Natural killer cell (primary cell): ENCODE measurements around the gene AGAP6. TPM values are rescaled to one million over a fixed set of nuclear protein-coding genes. Genes with fewer than 3 reads are reported as not detected.
"Not testable (repeated sequence)": the region's sequence is repeated elsewhere in the genome, so short reads cannot be mapped to it uniquely, and the experiment has no call there.

Experiments
- ATAC-seq, 3 donors: fragments of 150-1000 bp in 2 of 3; fragments of 200-7000 bp in 1 of 3; cut with Tn5 transposase; 1 replicate in 1 of 3; 2 replicates in 2 of 3; pipeline ENCODE4 v1.10.0; 2021; ENCODE audit warnings: mild to moderate bottlenecking in 2 of 3, moderate library complexity in 2 of 3
- DNase-seq, 2 donors: peaks; one replicate each; pipeline versions ENCODE4 v3.0.0 to v3.0.0-alpha.2; 2013 to 2021; ENCODE audit warnings: mixed read lengths in 1 of 2
- H3K27ac ChIP-seq: one replicate; pipeline ENCODE4 v1.5.1; 2013; ENCODE audit warnings: mild to moderate bottlenecking, low read length
- H3K27me3 ChIP-seq: one replicate; pipeline ENCODE4 v1.6.1; 2013; ENCODE audit warnings: low read length; ENCODE audit not compliant: control insufficient read depth, insufficient read depth
- H3K36me3 ChIP-seq: one replicate; pipeline ENCODE4 v1.6.1; 2013; ENCODE audit warnings: low read length; ENCODE audit not compliant: control insufficient read depth, insufficient read depth
- H3K4me1 ChIP-seq: one replicate; pipeline ENCODE4 v1.6.1; 2013; ENCODE audit warnings: low read length; ENCODE audit not compliant: control insufficient read depth, insufficient read depth
- H3K4me3 ChIP-seq: one replicate; pipeline ENCODE4 v1.5.1; 2013; ENCODE audit warnings: low read length
- H3K9me3 ChIP-seq: one replicate; pipeline ENCODE4 v1.6.1; 2013; ENCODE audit warnings: low read length; ENCODE audit not compliant: control insufficient read depth, insufficient read depth
- H3K27ac Mint-ChIP-seq, 2 donors: one replicate each; pipeline ENCODE4 v1.8.0; 2022; ENCODE audit warnings: mild to moderate bottlenecking in 2 of 2, mixed read lengths in 2 of 2, moderate library complexity in 1 of 2
- H3K27me3 Mint-ChIP-seq, 2 donors: one replicate each; pipeline ENCODE4 v1.8.0; 2022; ENCODE audit warnings: low read depth in 2 of 2, mixed read lengths in 2 of 2
- H3K36me3 Mint-ChIP-seq: one replicate; pipeline ENCODE4 v1.8.0; 2022; ENCODE audit warnings: mixed read lengths
- H3K4me1 Mint-ChIP-seq, 2 donors: one replicate each; pipeline ENCODE4 v1.8.0; 2022; ENCODE audit warnings: mixed read lengths in 2 of 2
- H3K4me3 Mint-ChIP-seq: one replicate; pipeline ENCODE4 v1.8.0; 2022; ENCODE audit warnings: mild to moderate bottlenecking, moderate library complexity, mixed read lengths
- H3K9me3 Mint-ChIP-seq, 2 donors: one replicate each; pipeline ENCODE4 v1.8.0; 2022; ENCODE audit warnings: mixed read lengths in 2 of 2
- WGBS: methylation state at CpG from one replicate; pipeline ENCODE4 v1.1.7; 2013; ENCODE audit warnings: missing lambda C conversion rate; ENCODE audit not compliant: insufficient coverage; 5-methylcytosine and 5-hydroxymethylcytosine counted together
- intact Hi-C: fragments of 100-400 bp; cut with micrococcal nuclease; formaldehyde crosslinking; loops from one replicate; pipeline ENCODE4 v1.14.2; 2022
- total RNA-seq, 4 donors: library from RNA; stranded (reverse); fragments of 120-200 nt in 1 of 4; gene quantifications; one replicate each; pipeline versions ENCODE4 v1.2.3 to v1.2.4, GENCODE V29; 2013 to 2022
- TF ChIP-seq, protein P1 (sequence below): fragments of 200-600 bp; IDR thresholded peaks from one replicate; pipeline ENCODE4 v1.8.0; 2022; ENCODE audit warnings: antibody characterized with exemption

Gene AGAP6
- total RNA-seq, 3 donors from 2014 or later (not counting 1 experiment from before 2014, with no cell fraction given), result 11.7 to 25.8 (median 20.0) TPM

DNA sequence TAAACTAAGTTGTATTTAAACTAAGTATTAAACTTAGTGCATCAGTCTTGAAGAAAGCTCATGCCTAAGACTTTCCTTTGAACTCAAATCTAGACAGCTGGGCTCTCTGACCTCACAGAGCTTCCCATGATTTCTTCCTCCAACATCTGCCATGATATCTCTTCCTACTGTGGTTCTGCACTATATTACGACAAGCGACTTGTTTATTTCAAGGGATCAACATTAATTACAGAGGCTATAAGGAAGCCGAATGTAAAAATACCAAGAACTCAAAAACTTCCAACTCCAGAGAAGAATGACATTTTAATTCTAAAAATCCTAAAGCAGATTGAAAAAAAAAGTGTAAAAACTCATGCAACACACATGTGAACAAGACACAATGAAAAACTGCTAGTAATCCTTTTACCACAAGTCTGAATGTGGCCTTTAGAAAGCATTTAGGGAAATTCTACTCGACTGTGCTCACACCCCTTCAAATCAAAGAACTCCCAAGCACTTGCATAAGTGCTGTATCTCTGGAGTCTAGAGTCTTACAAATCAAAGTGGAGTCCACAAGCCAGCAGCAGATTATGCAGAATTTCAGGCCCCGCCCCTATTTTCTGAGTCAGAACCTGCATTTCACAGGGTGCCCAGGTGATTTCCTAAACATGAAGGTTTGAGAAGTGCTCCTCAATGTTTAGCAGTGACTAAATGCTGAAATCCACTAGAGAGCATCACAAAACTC, 56.9 kb downstream of the AGAP6 start:
- TF ChIP-seq, protein P1, sequence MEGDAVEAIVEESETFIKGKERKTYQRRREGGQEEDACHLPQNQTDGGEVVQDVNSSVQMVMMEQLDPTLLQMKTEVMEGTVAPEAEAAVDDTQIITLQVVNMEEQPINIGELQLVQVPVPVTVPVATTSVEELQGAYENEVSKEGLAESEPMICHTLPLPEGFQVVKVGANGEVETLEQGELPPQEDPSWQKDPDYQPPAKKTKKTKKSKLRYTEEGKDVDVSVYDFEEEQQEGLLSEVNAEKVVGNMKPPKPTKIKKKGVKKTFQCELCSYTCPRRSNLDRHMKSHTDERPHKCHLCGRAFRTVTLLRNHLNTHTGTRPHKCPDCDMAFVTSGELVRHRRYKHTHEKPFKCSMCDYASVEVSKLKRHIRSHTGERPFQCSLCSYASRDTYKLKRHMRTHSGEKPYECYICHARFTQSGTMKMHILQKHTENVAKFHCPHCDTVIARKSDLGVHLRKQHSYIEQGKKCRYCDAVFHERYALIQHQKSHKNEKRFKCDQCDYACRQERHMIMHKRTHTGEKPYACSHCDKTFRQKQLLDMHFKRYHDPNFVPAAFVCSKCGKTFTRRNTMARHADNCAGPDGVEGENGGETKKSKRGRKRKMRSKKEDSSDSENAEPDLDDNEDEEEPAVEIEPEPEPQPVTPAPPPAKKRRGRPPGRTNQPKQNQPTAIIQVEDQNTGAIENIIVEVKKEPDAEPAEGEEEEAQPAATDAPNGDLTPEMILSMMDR, result no peak
- Mint-ChIP-seq H3K4me1 (no peaks in the 10 kb centered on the region), H3K36me3 (no peaks in the 10 kb centered on the region), H3K27me3 (no peaks in the 10 kb centered on the region), H3K27ac (no peak overlapping the region), H3K4me3 (no peak overlapping the region), H3K9me3 (no peaks in the 10 kb centered on the region)
- H3K4me3 ChIP-seq, result no peak overlapping the region
- H3K36me3 ChIP-seq, result no peaks in the 10 kb centered on the region
- H3K9me3 ChIP-seq, result no peaks in the 10 kb centered on the region
- H3K27ac ChIP-seq, result no peak overlapping the region
- DNase-seq (no peak), ATAC-seq (no peak)
- WGBS, result 90% methylated on average over 5 of the region's 5 CpGs
- no peaks in the 10 kb centered on the region for H3K27me3 ChIP-seq
- H3K4me1 ChIP-seq, result no peaks in the 10 kb centered on the region
- intact Hi-C loops, result no loop called here

DNA sequence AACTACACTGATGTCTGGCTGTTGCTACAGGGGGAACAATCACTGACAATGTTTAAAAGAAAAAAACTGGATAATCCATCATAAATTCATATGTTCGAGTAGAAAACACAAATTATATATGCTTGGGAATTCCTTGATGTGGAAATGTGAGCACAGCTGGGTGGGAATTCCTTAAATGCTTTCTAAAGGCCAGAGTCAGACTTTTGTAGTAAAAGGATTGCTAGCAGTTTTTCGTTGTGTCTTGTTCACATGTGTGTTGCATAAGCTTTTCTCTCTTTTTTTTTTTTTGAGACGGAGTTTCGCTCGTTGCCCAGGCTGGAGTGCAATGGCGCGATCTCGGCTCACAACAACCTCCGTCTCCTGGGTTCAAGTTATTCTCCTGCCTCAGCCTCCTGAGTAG, 58.3 kb downstream of the AGAP6 start:
- H3K4me1 ChIP-seq, intact Hi-C loops, H3K36me3 Mint-ChIP-seq: not testable (repeated sequence)

DNA sequence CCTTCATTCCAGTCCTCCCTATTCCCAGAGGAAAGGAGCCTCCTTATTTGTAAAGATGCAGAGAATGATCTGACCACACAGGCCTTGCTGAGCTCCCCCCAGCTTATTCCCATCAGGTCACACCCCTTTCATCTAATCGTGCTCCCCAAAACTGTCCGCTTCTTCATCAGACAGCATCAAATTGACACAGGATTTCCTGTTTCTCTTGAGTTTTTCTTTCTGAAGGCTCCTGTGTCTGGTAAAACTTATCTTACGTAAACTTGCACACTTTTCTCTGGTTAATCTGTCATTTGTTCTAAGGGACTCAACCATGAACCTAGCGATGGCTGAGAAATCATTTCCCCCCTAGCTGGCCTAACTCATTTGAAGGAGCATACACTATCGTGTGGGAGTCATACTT, 59.4 kb downstream of the AGAP6 start:
- H3K27me3 Mint-ChIP-seq, H3K4me3 Mint-ChIP-seq, H3K4me3 ChIP-seq, H3K27me3 ChIP-seq, H3K4me1 ChIP-seq, H3K9me3 Mint-ChIP-seq, H3K9me3 ChIP-seq, H3K4me1 Mint-ChIP-seq, H3K36me3 Mint-ChIP-seq, H3K27ac ChIP-seq, DNase-seq, H3K36me3 ChIP-seq, intact Hi-C loops: not testable (repeated sequence)
- peak overlapping the region in 1 of 2 donors; percentile 35 for H3K27ac Mint-ChIP-seq
- 49% methylated on average over 2 of the region's 5 CpGs for WGBS
- ATAC-seq, result peak; percentile 12 to 68 (median 34)

More for the DNA sequence above, 58.3 kb downstream of the AGAP6 start:
- H3K27ac Mint-ChIP-seq, H3K4me1 Mint-ChIP-seq, ATAC-seq, H3K4me3 Mint-ChIP-seq, H3K27me3 Mint-ChIP-seq, H3K27ac ChIP-seq, H3K4me3 ChIP-seq, H3K9me3 Mint-ChIP-seq, H3K9me3 ChIP-seq, H3K36me3 ChIP-seq, H3K27me3 ChIP-seq, DNase-seq: not testable (repeated sequence)
- WGBS, result 96% methylated on average over 9 of the region's 9 CpGs

DNA sequence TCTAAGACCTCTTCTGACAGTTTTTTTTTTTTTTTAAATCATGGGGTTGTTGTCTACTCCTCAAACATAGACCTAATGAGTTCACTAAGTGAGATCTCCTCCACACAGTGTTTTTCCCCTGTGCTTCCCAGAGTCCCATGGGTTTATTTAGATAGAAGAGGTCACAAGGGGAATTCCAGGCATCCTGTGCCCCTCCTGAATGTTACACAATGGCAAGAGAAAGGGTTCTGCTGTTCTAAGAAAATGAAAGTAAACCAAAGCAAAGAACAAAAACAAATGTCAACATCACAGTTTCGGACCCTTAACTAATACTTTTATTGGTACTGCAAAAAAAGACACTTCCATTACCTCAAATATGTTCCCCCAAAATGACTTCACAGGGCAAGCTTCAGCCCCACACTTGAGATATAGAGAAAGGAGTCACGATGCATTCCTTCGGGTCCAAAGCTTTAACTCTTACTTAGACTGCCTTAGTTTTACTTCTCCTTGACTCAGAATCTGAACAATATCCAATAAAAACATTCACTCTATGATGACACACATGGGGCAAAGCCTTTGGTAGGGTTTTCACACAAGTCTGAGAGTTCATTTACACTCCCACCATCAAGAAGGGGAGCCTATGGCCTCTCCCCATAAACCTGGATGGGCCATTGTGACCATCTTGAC, 63.9 kb downstream of the AGAP6 start:
- H3K9me3 ChIP-seq, H3K4me3 Mint-ChIP-seq, H3K27me3 Mint-ChIP-seq, H3K36me3 ChIP-seq, intact Hi-C loops, H3K36me3 Mint-ChIP-seq, ATAC-seq, H3K27me3 ChIP-seq, H3K4me1 ChIP-seq, DNase-seq, H3K4me3 ChIP-seq, H3K9me3 Mint-ChIP-seq, H3K27ac ChIP-seq, H3K27ac Mint-ChIP-seq, H3K4me1 Mint-ChIP-seq: not testable (repeated sequence)
- 90% methylated on average over 3 of the region's 3 CpGs for WGBS

DNA sequence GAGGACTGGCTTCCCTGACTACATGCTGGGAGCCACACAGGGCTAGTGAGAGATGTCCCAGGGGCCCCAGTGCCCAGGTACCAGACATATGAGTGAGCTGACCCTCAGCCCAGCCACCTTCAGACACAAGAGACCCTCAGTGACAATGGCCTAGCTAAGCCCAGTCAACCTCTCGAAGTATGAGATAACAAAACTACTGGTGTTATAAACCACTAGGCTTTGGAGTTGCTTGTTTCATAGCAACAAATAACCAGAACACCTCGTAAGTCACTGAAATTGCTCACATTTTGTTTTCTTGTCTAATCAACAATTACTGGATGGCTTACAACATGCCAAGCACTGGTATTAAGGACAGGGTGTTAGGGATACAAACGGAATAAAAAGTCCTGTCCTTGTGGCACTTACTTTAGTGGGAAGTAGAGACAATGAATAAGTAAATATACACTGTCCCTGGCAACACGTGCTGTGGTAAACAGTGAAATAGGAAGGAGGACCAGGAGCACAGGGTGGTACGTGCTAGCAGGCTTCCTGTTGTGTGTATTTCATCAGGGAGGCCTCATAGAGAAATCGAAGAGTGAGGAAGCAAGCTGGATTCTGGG, 64.7 kb downstream of the AGAP6 start:
- H3K27me3 Mint-ChIP-seq, ATAC-seq, H3K27ac ChIP-seq: not testable (repeated sequence)

DNA sequence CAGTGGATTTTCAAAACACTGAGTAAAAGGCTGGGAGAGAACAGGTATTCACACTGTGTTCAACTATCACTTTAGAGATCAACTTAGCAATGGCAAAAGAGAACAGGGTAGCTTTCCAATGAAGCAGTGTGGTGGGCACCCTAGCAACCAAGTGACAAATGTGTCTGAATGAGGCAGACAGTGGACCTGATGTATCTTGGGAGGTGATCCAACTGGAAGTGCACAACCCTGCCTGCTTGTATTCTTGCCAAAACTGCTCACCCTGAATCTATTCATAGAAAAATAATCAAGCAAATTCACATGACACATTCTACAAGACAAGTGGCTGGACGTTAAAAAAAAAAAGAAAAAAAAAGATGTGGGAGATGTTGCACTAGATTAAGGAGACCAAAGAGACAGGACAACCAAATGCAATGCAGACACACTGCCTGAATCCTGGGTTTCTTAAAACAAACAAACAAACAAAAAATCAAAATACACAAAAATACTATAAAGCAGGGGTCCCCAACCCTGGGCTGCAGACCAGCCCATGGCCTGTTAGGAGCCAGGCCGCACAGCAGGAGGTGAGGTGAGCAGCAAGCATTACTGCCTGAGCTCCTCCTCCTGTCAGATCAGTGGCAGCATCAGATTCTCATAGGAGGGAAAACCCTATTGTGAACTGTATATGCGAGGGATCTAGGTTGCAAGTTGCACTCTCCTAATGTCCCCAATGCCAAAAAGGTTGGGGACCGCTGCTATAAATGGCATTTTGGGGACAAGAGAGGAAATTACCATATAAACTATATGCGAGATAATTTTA, 67.5 kb downstream of the AGAP6 start:
- H3K27me3 Mint-ChIP-seq, H3K4me3 Mint-ChIP-seq, H3K27me3 ChIP-seq, H3K4me1 Mint-ChIP-seq, H3K4me1 ChIP-seq, H3K27ac Mint-ChIP-seq, H3K9me3 Mint-ChIP-seq, H3K36me3 ChIP-seq, H3K36me3 Mint-ChIP-seq, DNase-seq, H3K4me3 ChIP-seq, ATAC-seq, H3K27ac ChIP-seq, intact Hi-C loops, H3K9me3 ChIP-seq: not testable (repeated sequence)
- WGBS, result 96% methylated on average over 2 of the region's 5 CpGs

More for the DNA sequence above, 64.7 kb downstream of the AGAP6 start:
- H3K4me3 Mint-ChIP-seq, intact Hi-C loops, H3K4me1 ChIP-seq, H3K36me3 Mint-ChIP-seq, H3K27me3 ChIP-seq, H3K36me3 ChIP-seq, H3K4me1 Mint-ChIP-seq, H3K27ac Mint-ChIP-seq, H3K9me3 Mint-ChIP-seq, H3K9me3 ChIP-seq, DNase-seq, H3K4me3 ChIP-seq: not testable (repeated sequence)
- WGBS, result 78% methylated on average over 4 of the region's 6 CpGs
